Left cardiac atrium (tissue), 4 donors: ENCODE results near the gene XKR3. TPM values are rescaled to one million over a fixed set of nuclear protein-coding genes. Genes with fewer than 3 reads are reported as not detected.
"Not testable (repeated sequence)": the region's sequence is repeated elsewhere in the genome, so short reads cannot be mapped to it uniquely, and the experiment has no call there.

Experiments used
- ATAC-seq, 2 donors: fragments of 200-7000 bp; cut with Tn5 transposase; one replicate each; pipeline ENCODE4 v1.9.1; 2020; ENCODE audit warnings: mild to moderate bottlenecking in 2 of 2, moderate library complexity in 2 of 2
- DNase-seq: peaks from one replicate; pipeline ENCODE4 v3.0.0-alpha.2; 2020
- intact Hi-C, 2 donors: fragments of 100-400 bp; cut with DNase I; formaldehyde crosslinking; loops; one replicate each; pipeline versions ENCODE4 v1.14.1 to v1.15.1; 2022 to 2023
- total RNA-seq, 2 donors: library from RNA; stranded (reverse); fragmentation: NEBNext Ultra II Directional; extraction: Animal tissue kit (Norgen Biotek cat#: 25700); gene quantifications; one replicate each; pipeline ENCODE4 v1.2.1, GENCODE V29; 2021
- donor health status: DM: no; HTN: yes; CAD: no.
- donor health status: DM: no; HTN: yes; CAD: no; lungs with severe emphysema.
- donor health status: DM: yes; HTN: yes; CAD: no.
- donor health status: Dilated cardiomyopathy.

The XKR3 gene
- total RNA-seq, 2 donors from 2014 or later = not detected

GRCh38 chr22:16767927-16768326, 57.3 kb downstream of the XKR3 start:
- intact Hi-C loops, ATAC-seq, DNase-seq: not testable (repeated sequence)

DNA sequence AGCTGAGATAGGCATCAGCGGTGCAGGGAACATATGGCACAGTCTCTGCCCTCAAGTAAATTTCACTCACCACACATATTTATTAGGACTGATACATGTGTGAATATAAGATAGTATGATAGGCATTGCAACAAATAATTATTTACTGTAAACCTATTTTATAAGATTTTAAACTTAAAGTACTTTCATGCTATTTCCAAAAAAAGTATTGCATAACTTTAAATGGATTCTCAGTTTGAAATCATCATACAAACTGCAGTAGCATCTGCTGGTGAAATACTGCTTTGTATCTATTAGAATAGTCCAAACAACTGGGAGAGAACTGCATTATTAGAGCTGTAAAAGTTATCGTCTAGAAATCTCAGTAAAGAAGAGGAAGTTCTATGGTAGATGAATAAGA, 63.0 kb downstream of the XKR3 start:
- ATAC-seq, intact Hi-C loops, DNase-seq: not testable (repeated sequence)

- ATAC-seq, DNase-seq, intact Hi-C loops: not testable (repeated sequence)
Observed at GRCh38 chr22:16760416-16760815, 64.8 kb downstream of the XKR3 start.

DNA sequence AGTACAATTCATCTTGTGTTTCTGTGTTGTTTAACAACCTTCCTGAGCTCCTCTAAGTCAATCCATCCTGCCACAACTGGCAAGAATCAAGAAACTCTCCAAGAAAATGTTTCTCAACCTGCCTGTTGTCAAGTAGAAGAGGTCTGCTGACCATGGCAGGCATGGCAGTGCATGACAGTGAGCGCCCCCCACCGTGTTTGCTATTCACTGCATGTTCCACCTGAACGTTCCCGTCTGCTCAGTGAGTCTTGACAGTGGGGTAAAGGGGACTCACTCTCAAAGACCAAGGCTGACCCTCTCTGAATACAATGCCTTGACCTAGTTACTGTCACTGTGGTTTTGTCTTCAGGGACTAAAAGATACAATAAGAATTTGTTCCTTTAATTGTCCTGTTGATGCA, 75.9 kb downstream of the XKR3 start:
- ATAC-seq = not testable (repeated sequence)

GRCh38 chr22:16748160-16748929, 76.9 kb downstream of the XKR3 start:
- DNase-seq, ATAC-seq: not testable (repeated sequence)
- intact Hi-C loops = loop anchor here in 1 of 2 donors (10.0 kb wide), 1 partner anchor 56 kb away; no protein-coding TSS in a partner anchor

More for the DNA sequence above, 75.9 kb downstream of the XKR3 start:
- not testable (repeated sequence) for DNase-seq
- intact Hi-C loops = loop anchor here in 1 of 2 donors (10.0 kb wide), 1 partner anchor 56 kb away; no protein-coding TSS in a partner anchor

DNA sequence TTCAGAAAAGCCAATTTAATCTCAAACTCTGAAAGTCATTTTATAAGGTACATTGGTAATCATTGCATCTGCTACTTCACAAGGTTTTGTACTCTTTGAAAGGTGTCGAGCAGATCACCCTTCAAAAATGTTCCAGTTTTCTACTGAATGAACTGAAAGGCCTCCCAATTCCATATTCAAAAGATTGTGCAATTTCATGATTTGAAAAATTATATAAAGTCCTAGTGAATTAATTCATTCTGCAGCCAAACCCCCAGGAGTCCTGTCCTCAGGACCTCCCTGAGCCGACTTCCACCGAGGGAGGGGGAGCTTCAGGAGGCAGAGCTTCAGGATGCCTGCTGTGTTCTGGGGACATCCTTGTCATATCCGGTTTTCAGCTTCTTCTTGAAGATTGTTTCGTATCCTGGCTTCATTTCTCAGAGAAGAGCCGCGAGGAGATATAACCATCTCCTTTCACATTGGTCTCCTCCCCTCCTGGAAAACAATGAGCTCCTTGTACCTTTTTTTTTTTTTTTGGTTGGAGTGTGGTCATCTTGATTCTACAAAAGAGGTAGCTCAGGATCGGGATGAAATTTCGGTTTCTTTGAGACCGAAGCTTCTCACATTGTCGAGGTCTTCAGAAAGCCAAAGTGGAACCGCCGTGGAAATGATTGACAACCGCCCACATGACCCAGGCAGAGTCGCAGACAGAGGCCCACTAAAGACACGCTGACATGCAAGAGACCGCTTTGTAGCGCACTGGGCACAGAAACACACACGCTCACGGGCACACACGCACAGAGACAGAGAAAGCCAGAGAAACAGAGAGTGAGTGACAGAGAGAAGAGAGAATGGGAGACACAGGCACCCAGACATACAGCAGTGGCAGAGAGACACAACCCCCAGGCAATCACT, 77.7 kb downstream of the XKR3 start:
- not testable (repeated sequence) for ATAC-seq, DNase-seq
- intact Hi-C loops = loop anchor here in 1 of 2 donors (10.0 kb wide), 1 partner anchor 57 kb away; no protein-coding TSS in a partner anchor

- ATAC-seq, intact Hi-C loops, DNase-seq: not testable (repeated sequence)
Observed at GRCh38 chr22:16734271-16734670, 90.9 kb downstream of the XKR3 start.

Other genes starting within 250 kb of the XKR3 start
- gene CCT8L2, start 232.6 kb downstream of the XKR3 start, total RNA-seq = not detected
- not detected for gene GAB4, start 182.8 kb upstream of the XKR3 start, total RNA-seq